HG02938 (cell line): ENCODE measurements around the gene ACOXL.

Source experiments
- ATAC-seq: cut with Tn5 transposase; IDR thresholded peaks from one replicate; pipeline ENCODE4 v1.9.1; 2021; ENCODE audit warnings: mild to moderate bottlenecking, moderate library complexity; ENCODE audit not compliant: unreplicated experiment

Gene ACOXL

GRCh38 chr2:110819711-110820110 lies 87.3 kb downstream of the ACOXL start:
- no peak for ATAC-seq

GRCh38 chr2:110820128-110820527 lies 87.8 kb downstream of the ACOXL start:
- no peak for ATAC-seq

- no peak for ATAC-seq
These were observed 90.8 kb downstream of the ACOXL start for GRCh38 chr2:110823165-110823564.

DNA sequence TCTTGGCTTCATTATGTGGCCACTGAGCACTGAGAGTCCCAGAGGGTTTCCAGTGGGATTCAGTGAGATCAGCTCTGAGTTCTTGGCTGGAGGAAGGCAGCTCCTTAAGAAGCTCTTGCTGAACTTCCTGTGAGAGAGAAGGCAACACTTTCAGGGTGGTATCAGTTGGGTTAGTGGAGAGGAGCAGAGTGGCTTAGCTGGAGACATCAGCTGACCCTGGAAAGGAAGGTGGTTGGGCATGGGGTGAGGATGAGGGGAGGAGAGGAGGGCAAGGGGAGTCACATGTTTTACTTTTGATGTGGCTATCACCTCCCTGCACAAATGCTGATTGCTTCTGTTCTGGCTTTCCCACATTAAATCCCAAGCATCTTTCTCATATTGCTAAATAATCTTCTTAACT lies 95.1 kb downstream of the ACOXL start:
- ATAC-seq = no peak

DNA sequence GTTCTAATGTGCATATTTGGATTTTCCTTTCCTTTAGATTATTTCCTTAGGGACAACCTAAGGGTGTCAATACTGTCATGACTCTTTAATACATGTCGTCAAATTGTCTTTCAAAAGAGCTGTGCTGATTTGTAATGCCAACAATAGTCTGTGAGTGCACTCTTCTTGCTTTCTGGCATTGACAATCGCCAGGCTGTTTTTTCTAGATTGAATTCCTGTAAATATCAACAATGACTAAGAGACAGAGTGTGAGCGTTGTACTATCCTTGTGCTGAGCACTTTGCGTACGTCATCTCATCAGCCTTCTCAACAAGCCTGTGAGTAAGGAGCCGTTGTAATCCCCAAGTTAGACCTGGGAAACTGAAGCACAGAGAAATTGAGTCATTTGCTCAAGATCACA lies 96.0 kb downstream of the ACOXL start:
- no peak for ATAC-seq

DNA sequence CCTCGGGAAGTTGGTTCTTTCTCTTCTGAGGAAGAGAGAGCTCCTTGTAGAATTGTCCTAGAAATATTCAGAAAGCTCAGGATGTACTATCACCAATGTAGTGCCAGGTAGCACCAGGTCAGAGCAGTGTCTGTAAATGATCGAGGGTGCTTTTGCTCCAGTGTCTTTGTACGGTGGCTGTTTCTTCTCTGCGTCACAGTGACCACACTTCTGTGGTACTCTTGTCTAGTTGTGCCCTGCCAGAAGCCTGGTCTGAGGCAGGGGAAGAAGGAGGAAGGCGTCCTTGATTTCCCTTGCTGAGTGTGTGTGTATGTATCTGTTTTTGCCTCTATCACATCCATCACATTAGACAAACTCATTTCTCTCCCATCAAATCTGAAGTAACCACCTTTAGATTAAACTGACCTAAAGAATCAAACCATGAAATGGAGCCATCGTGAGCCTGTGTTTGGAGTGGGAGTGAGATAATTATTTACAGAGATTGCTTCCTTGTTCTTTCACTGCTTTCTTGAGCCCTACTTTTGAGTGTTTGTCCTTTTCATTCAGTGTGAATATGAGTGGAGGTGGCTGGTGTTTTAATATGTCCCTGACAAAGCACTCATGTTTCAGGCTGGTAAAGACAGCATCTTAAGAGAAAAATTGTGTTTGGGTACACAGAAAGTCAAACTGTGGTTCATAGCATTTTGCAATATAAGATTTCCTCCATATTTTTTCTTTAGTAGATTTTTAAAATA lies 97.2 kb downstream of the ACOXL start:
- no peak for ATAC-seq

DNA sequence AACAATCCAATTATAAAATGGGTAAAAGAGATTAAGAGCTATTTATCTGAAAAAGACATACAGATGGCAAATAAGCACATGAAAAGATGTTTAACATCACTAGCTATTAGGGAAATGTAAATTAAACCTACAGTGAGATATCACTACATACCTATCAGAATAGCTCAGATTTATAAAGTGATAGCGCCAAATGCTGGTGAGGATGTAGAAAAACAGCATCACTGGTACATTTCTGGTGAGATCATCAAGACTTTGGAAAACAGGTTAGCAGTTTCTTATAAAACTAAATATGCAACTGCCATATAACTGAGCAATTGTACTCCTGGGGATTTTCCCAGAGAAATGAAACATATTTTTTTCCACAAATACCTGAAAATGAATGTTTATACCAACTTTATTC lies 100.4 kb downstream of the ACOXL start:
- no peak for ATAC-seq

GRCh38 chr2:110834134-110834827 lies 101.9 kb downstream of the ACOXL start:
- ATAC-seq = no peak

DNA sequence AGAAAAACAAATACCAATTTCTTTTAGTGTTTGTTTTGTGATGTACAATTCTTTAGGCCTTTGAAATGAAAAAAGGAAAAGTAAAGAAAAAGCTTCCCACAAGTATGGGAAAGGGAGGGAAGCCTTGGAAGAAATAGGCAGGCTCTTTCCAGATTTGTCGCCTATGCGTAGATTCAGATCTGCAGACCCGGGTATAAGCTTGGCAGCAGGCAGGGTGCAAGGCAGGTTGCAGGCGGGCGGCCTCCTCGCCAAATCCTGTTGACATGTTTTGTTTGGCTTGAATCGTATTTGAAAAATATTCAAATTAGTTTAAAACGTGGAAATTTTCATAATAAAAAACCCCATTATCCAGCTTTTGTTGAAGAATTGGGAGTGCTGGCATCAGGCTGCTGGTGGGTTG lies 104.3 kb downstream of the ACOXL start:
- ATAC-seq = no peak

DNA sequence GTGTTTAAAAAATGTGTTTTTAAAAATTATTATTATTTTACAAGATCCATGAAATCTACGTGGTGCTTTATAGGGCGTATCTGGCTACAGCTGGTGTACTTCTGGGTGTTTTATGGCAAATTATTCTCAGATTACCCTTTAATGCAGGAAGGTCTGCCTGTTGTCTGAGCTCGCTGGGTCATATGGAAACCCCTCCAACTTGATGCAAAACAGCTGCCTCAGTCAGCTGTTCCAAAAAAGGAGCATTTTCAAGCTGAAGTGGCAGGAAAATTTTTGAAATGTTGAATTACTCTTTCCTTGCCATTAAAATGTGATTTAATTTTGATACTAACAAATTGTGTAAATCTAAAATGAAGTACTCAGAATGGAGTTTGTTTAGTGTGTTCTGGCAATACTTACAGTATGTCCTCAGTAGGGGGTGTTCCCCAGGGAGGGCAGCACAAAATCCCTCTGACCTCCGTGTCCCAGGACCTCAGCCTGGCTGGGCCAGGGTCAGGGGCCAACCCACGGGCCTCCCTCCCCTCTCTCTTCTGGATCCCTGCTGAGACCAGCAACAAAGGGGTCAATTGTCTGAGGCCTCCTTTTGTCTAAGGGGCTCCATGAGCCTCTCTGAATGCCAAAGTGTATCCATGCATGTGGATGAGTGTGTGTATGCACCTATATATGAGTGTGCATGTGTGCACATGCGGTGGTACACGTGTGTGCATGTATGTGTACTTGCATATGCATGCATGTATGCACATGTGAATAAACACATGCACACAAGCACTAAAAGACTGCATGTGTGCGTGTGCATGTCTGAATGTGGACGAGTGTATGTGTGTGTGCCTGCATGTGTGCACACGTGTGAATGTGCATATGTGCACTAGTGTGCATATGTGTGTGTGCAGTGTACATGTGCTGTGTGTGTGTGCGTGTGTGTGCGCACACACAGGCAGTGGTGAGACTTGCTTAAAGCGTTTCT lies 105.4 kb downstream of the ACOXL start:
- ATAC-seq = no peak

- no peak for ATAC-seq
These were observed 106.4 kb downstream of the ACOXL start for GRCh38 chr2:110838657-110839384.

DNA sequence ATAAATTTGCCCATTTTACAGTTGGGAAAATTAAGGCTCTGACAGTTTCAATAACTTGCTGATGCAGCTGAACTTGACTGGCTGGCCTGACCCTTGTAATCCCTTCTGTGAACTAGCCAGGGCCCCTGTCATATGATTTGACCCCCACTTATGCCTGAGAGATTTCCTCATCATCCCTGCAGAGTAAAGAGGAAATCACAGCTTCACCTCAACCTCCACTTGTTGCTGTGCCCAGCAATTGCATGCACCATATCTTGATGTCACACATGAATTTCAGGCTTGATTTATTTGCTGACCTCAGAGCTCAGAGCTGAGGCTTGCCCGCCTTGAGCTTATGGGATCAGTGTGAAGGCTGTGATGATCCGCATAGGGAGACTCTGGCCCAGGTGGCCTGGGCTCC lies 108.1 kb downstream of the ACOXL start:
- ATAC-seq = no peak

GRCh38 chr2:110842048-110842447 lies 109.7 kb downstream of the ACOXL start:
- ATAC-seq = no peak

- ATAC-seq = no peak
These were observed 111.1 kb downstream of the ACOXL start for GRCh38 chr2:110843496-110843895.

DNA sequence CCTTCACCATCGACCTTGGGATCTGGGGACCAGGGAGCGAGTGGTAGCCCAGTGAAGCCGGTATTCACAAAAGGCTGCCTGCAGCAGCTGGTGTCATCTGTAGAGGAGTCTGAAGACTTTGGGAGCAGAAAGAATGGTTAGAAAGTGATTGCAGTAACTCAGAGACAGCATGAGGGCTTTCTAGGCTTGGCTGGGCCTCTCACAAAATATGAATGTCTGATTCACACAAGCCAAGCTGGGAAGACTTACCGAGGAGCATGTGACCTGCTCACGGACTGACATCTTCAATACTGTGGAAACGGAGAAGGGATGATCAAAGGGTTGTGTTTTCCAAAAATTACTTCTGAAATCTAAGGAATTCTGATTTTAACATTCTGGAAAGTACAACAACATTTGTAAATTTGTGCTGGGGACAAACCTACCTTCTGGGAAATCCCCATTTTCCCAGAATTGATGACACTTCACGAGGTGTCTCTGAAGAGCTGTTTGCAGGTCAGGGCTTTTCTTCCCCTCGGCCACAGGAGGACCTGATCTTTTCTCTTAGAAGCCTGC lies 111.7 kb downstream of the ACOXL start:
- ATAC-seq = no peak

DNA sequence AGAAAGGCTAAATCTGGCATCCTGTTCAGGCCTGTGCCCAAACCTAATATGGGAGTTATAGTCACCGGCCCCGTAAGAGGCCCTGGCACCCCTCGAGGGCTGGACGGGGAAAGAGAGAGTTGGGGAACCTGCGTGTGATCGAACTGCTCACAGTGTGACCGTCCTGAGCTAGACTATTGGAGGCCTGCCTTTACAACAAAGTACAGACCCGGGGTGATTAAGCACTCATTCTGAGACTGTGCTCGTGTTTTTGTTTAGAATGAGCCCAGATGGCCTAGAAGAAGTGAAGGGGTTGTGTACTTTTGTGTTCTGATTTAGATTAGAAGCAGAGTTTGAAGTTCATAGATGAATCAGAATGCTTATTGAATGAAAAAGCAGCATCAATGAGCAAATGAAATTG lies 115.3 kb downstream of the ACOXL start:
- ATAC-seq = no peak

DNA sequence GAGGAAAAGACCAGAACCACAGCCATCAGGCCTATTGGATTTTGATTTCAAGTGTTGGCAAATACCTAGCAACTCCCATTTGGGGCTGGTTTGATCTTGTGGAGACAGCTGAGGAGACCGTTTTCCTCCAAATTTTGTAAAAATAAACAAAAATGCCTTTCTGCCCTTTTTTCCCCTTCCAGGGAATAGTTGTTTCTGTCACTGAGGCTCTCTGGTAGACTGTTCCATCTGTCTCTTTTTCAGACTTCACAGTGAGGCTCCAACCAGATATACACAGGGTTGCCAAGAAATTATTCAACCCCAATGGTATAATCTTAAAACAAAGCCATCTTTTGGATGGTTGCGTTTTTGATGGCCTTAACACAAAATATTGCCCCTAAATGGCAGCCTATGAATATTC lies 115.7 kb downstream of the ACOXL start:
- ATAC-seq = no peak

GRCh38 chr2:110848519-110849030 lies 116.2 kb downstream of the ACOXL start:
- ATAC-seq = no peak

DNA sequence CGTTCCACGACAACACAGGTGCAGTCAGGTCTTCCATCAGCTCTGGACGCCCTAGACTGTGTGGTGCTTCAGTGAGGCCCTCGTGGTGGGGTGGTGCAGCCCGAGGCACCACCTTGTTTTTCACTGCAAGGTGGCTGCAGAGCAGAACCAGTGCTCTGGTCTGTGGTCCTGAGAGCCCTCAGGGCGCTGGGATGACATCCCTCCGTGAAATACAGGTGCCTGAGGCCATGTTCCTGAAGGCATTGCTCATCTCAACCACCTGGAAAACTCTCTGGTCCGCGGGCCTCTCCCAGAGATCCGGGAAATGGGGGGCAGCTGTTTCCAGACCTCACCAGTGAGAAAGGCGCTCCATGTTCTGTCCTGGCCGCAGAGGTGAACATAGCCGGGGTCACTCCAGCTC lies 119.2 kb downstream of the ACOXL start:
- no peak for ATAC-seq

DNA sequence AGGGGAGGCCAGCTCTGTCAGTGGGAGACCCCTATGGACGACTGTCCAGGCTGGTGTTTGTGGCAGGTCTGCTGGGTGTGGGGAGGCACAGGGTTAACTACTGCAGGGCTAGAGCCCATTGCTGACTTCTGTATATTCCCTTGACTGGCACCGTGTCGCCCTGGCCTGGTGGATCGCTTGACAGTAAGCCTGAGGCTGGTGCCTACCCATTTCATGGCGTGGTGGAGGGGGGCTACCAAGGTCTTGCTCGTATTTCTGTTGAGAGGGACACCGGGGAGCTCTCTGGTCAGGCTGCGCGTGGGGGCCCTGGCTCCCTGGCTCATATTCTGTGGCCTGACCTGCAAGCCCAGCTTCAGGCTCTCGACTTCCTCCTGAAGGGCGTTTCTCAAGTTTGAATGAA lies 119.7 kb downstream of the ACOXL start:
- no peak for ATAC-seq
